OCI-LY1 (cell line): Measurements from ENCODE around the gene C9orf50.

Experiments
- H2AFZ ChIP-seq: fragments of 200-600 bp; sonication (generic), shearing (Covaris generic); 2 replicates; pipeline ENCODE4 v1.6.0; 2014; ENCODE audit warnings: antibody characterized with exemption, mild to moderate bottlenecking, low read length
- H3F3A ChIP-seq: fragments of 200-600 bp; sonication (generic), shearing (Covaris generic); 2 replicates; pipeline ENCODE4 v1.6.0; 2014; ENCODE audit warnings: mild to moderate bottlenecking, antibody characterized with exemption, low read length, moderate library complexity; ENCODE audit not compliant: insufficient read depth
- H3K27ac ChIP-seq: fragments of 200-600 bp; sonication (generic); 2 replicates; pipeline ENCODE4 v1.5.1; 2014; ENCODE audit warnings: low read length, mixed run types, mild to moderate bottlenecking, low read depth; ENCODE audit not compliant: poor library complexity, severe bottlenecking
- H3K27me3 ChIP-seq: fragments of 200-600 bp; sonication (generic); 2 replicates; pipeline ENCODE4 v1.6.0; 2014; ENCODE audit warnings: antibody characterized with exemption, mild to moderate bottlenecking, low read length, moderate library complexity; ENCODE audit not compliant: insufficient read depth
- H3K36me3 ChIP-seq: fragments of 200-600 bp; sonication (generic); 2 replicates; pipeline ENCODE4 v1.6.1; 2014; ENCODE audit warnings: mild to moderate bottlenecking, antibody characterized with exemption, low read length, moderate library complexity, mixed read lengths; ENCODE audit not compliant: insufficient read depth
- H3K4me1 ChIP-seq: fragments of 200-600 bp; sonication (generic); 2 replicates; pipeline ENCODE4 v1.5.1; 2014; ENCODE audit warnings: mild to moderate bottlenecking, low read length, moderate library complexity; ENCODE audit not compliant: insufficient read depth, severe bottlenecking
- H3K4me2 ChIP-seq: fragments of 200-600 bp; sonication (generic), shearing (Covaris generic); 2 replicates; pipeline ENCODE4 v1.6.1; 2014; ENCODE audit warnings: low read length
- H3K4me3 ChIP-seq: fragments of 200-600 bp; sonication (generic); 2 replicates; pipeline ENCODE4 v1.5.1; 2014; ENCODE audit warnings: low read length, low read depth, mild to moderate bottlenecking, mixed read lengths; ENCODE audit not compliant: poor library complexity, severe bottlenecking
- H3K79me2 ChIP-seq: fragments of 200-600 bp; shearing (Covaris generic); 2 replicates; pipeline ENCODE4 v1.6.1; 2016; ENCODE audit warnings: mixed run types, low read length, mixed read lengths; ENCODE audit not compliant: insufficient read depth
- H3K9ac ChIP-seq: fragments of 200-600 bp; sonication (generic), shearing (Covaris generic); 2 replicates; pipeline ENCODE4 v1.6.1; 2014; ENCODE audit warnings: mild to moderate bottlenecking, low read length, mixed read lengths
- H3K9me2 ChIP-seq: fragments of 200-600 bp; sonication (generic), shearing (Covaris generic); 2 replicates; pipeline ENCODE4 v1.6.1; 2014; ENCODE audit warnings: low read depth, mild to moderate bottlenecking, low read length, mixed read lengths
- H3K9me3 ChIP-seq: fragments of 200-600 bp; shearing (Covaris generic); 2 replicates; pipeline ENCODE4 v1.6.1; 2014; ENCODE audit warnings: low read length, mixed read lengths
- H4K20me1 ChIP-seq: fragments of 200-600 bp; sonication (generic), shearing (Covaris generic); 2 replicates; pipeline ENCODE4 v1.6.0; 2016; ENCODE audit warnings: mild to moderate bottlenecking, low read length; ENCODE audit not compliant: insufficient read depth
- EZH2 ChIP-seq: fragments of 200-600 bp; sonication (generic), shearing (Covaris generic); IDR thresholded peaks from 2 replicates; pipeline ENCODE4 v1.8.0; 2017; ENCODE audit warnings: borderline replicate concordance, mixed run types, mild to moderate bottlenecking, antibody characterized with exemption, low read length, moderate library complexity, mixed read lengths
- TF ChIP-seq, protein P1 (sequence below): fragments of 200-600 bp; sonication (generic), shearing (Covaris generic); IDR thresholded peaks from 2 replicates; pipeline ENCODE4 v1.5.1; 2017; ENCODE audit warnings: mild to moderate bottlenecking, antibody characterized with exemption, low read length, moderate library complexity, mixed read lengths

The C9orf50 gene

DNA sequence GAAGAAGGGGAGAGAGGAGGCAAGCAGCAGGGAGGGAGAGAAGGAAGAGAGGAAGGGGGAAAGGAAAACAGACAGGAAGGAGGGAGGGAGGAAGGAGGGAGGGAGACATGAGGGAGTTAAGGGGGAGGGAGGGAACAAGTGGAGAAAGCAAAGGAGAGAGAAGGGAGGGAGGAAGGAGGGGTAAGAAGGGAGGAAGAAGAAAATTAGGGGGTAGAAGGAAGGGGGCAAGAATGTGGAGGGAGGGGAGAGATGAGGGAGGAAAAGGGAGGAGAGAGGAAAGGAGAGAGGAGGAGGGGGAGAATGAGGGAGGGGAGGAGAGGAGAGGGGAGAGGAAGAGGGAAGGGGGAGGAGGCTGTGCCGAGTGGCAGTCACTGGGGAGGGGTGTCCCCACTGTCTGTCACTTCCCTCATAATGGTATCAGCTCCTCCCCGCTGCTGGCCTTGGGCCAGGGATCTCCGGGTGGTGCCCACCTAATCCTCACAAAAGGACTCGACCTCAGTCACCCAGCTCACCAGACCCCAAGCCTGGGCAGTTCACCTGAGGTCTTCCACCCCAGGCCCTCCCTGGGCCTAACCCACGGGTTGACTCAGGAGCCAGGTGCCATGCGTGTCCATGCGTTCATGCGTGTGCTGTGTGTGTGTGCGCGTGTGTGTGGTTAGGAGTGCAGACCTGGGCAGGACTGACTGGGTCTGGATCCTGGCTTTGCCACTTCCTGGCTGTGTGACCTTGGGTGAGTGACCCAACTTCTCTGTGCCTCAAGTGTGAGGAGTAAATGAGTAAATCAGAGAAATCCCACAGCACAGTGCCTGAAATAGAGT lies 18.1 kb downstream of the C9orf50 start:
- peaks cover 9% of the 10 kb centered on the region; the same call in 1 of the 2 replicates for H3K27me3 ChIP-seq
- H3K27ac ChIP-seq = no peak overlapping the region
- H3F3A ChIP-seq = no peaks in the 10 kb centered on the region
- no peaks in the 10 kb centered on the region for H3K9me3 ChIP-seq
- H3K9ac ChIP-seq = no peak overlapping the region
- no peaks in the 10 kb centered on the region for H3K4me1 ChIP-seq
- no peaks in the 10 kb centered on the region for H3K9me2 ChIP-seq
- no peak overlapping the region for H3K4me2 ChIP-seq
- H3K79me2 ChIP-seq = no peaks in the 10 kb centered on the region
- no peaks in the 10 kb centered on the region for H3K36me3 ChIP-seq
- no peak overlapping the region for H2AFZ ChIP-seq
- no peak for TF ChIP-seq EZH2
- TF ChIP-seq, protein P1, sequence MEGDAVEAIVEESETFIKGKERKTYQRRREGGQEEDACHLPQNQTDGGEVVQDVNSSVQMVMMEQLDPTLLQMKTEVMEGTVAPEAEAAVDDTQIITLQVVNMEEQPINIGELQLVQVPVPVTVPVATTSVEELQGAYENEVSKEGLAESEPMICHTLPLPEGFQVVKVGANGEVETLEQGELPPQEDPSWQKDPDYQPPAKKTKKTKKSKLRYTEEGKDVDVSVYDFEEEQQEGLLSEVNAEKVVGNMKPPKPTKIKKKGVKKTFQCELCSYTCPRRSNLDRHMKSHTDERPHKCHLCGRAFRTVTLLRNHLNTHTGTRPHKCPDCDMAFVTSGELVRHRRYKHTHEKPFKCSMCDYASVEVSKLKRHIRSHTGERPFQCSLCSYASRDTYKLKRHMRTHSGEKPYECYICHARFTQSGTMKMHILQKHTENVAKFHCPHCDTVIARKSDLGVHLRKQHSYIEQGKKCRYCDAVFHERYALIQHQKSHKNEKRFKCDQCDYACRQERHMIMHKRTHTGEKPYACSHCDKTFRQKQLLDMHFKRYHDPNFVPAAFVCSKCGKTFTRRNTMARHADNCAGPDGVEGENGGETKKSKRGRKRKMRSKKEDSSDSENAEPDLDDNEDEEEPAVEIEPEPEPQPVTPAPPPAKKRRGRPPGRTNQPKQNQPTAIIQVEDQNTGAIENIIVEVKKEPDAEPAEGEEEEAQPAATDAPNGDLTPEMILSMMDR = no peak
- H4K20me1 ChIP-seq = no peaks in the 10 kb centered on the region
- H3K4me3 ChIP-seq = no peak overlapping the region

DNA sequence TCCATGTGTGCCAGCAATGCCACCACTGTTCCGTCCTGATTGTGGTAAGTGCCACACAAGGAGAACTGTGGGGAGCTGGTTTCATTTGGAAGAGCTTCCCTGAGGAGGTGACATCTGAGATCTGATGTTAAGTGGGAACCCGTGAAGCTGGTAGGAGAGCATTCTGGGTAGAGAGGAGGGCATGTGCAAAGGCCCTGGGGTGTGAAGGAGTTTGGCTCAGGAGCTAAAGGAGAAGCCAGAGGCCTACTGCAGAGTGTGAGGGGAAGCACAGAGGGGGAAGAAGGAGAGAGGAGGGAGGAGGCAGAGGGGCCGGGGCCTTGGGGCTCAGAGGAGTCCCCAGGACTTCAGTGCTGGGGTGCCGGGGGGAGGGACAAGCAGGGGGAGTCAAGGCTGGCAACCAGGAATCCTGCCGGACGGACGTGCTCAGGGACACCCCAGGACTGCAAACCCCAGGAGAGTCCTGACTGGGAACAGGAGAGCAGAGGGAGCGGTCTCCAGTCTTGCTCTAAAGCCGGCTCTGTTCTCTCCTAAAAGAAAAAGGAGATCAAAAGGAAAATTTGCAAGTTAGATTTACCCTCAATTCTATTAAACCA lies 19.7 kb downstream of the C9orf50 start:
- H3K4me3 ChIP-seq = no peak overlapping the region
- no peaks in the 10 kb centered on the region for H3F3A ChIP-seq
- peaks cover 9% of the 10 kb centered on the region; the same call in 1 of the 2 replicates for H3K27me3 ChIP-seq
- H2AFZ ChIP-seq = no peak overlapping the region
- no peak for TF ChIP-seq EZH2
- TF ChIP-seq, protein P1 = no peak
- H3K79me2 ChIP-seq = no peaks in the 10 kb centered on the region
- no peaks in the 10 kb centered on the region for H3K36me3 ChIP-seq
- H3K27ac ChIP-seq = no peak overlapping the region
- H4K20me1 ChIP-seq = no peaks in the 10 kb centered on the region
- no peaks in the 10 kb centered on the region for H3K4me1 ChIP-seq
- H3K9me3 ChIP-seq = no peaks in the 10 kb centered on the region
- no peak overlapping the region for H3K4me2 ChIP-seq
- no peak overlapping the region for H3K9ac ChIP-seq
- no peaks in the 10 kb centered on the region for H3K9me2 ChIP-seq

DNA sequence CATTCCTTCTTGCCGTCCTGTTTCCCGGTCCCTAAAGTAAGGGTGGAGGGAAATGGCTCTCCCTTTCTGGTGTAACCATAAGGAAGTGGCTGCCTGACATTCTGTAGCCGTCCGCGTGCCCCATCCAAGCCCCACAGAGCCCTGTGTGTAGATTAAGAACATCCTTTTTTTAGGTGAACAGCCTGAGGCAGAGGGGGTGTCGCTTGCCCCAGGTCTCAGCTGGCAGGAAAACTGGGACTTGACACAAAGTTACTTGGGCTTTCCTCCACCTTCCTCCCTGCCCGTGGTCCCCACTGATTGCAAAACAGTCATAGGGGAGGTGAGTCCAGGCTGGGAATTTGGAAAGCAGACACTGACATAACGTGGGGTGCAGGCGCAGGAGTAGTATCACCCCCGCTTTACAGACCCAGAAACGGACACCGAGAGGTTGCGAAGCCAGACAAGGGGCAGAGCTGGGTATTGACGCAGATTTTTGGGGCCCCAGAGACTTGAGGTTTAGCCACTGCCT lies 22.8 kb downstream of the C9orf50 start:
- Histone ChIP-seq H2AFZ (no peak overlapping the region), H3K4me2 (no peak overlapping the region)

More for the DNA sequence above, 22.8 kb downstream of the C9orf50 start:
- H3K79me2 ChIP-seq = no peaks in the 10 kb centered on the region
- TF ChIP-seq, protein P1 = no peak
- no peak for TF ChIP-seq EZH2
- H3K27ac ChIP-seq = no peak overlapping the region
- H3F3A ChIP-seq = no peaks in the 10 kb centered on the region
- H3K36me3 ChIP-seq = no peaks in the 10 kb centered on the region
- no peak overlapping the region for H3K9ac ChIP-seq
- no peaks in the 10 kb centered on the region for H3K9me2 ChIP-seq
- no peak overlapping the region for H3K4me3 ChIP-seq
- peaks cover 9% of the 10 kb centered on the region; the same call in 1 of the 2 replicates for H3K27me3 ChIP-seq
- no peaks in the 10 kb centered on the region for H4K20me1 ChIP-seq
- H3K9me3 ChIP-seq = no peaks in the 10 kb centered on the region
- H3K4me1 ChIP-seq = no peaks in the 10 kb centered on the region
